A549 (cell line): ENCODE data around the gene RNASE3. TPM values are rescaled to one million over a fixed set of nuclear protein-coding genes. Genes with fewer than 3 reads are reported as not detected.

Experiments
- ATAC-seq, 2 experiments: fragments of 200-7000 bp in 1 of 2; fragments of >200 bp in 1 of 2; cut with Nextera tagmentation in 1 of 2; cut with Tn5 transposase in 1 of 2; 3 replicates each; pipeline versions ENCODE4 v1.8.0 to v1.9.1; 2018 to 2020; ENCODE audit warnings: mild to moderate bottlenecking in 1 of 2, moderate library complexity in 1 of 2
- CTCF ChIA-PET: fragments of 300-600 bp; sonication (Branson Sonifier 250); formaldehyde crosslinking; extraction: SDS; loops from one replicate; lab custom pipeline; 2021; ENCODE audit warnings: antibody characterized with exemption, inconsistent platforms; lab: Yijun Ruan, JAX
- POLR2A ChIA-PET: fragments of 350-600 bp; formaldehyde crosslinking; extraction: SDS; loops from one replicate; lab custom pipeline; 2021; ENCODE audit warnings: antibody characterized with exemption, inconsistent platforms; lab: Yijun Ruan, JAX
- DNase-seq, 2 experiments: peaks; one replicate each; pipeline versions ENCODE4 v3.0.0 to v3.0.0-alpha.2; 2011 to 2016; ENCODE audit warnings: low read depth in 1 of 2, low spot score in 1 of 2
- FAIRE-seq: peaks from 2 replicates; lab custom pipeline; 2011; peaks lifted over from hg19 to GRCh38; lab: Jason Lieb, UNC
- H3K27ac ChIP-seq, 2 experiments: fragments of >200 bp; sonication (Bioruptor Twin); formaldehyde crosslinking; 3 replicates each; pipeline ENCODE4 v1.5.1; 2016 to 2017
- H3K4me1 ChIP-seq: fragments of >200 bp; sonication (Bioruptor Twin); formaldehyde crosslinking; 3 replicates; pipeline ENCODE4 v1.6.1; 2016
- H3K4me2 ChIP-seq: fragments of >200 bp; sonication (Bioruptor Twin); formaldehyde crosslinking; 3 replicates; pipeline ENCODE4 v1.6.1; 2016
- H3K4me3 ChIP-seq: fragments of >200 bp; sonication (Bioruptor Twin); formaldehyde crosslinking; 3 replicates; pipeline ENCODE4 v1.5.1; 2016
- H3K9me3 ChIP-seq: fragments of >200 bp; sonication (Bioruptor Twin); formaldehyde crosslinking; 3 replicates; pipeline ENCODE4 v1.6.1; 2016
- BCL3 ChIP-seq: fragments of >200 bp; sonication (Bioruptor Twin); formaldehyde crosslinking; IDR thresholded peaks from 3 replicates; pipeline ENCODE4 v1.6.1; 2016
- CBX2 ChIP-seq: fragments of 200-600 bp; sonication (generic); IDR thresholded peaks from 2 replicates; pipeline ENCODE4 v1.6.1; 2016; ENCODE audit warnings: low read depth, mild to moderate bottlenecking, borderline replicate concordance
- CBX8 ChIP-seq: fragments of 200-600 bp; sonication (generic); IDR thresholded peaks from 2 replicates; pipeline ENCODE4 v1.6.1; 2016
- CHD2 ChIP-seq: fragments of 150-350 bp; IDR thresholded peaks from 2 replicates; pipeline ENCODE4 v1.6.1; 2014; ENCODE audit warnings: low read length; ENCODE audit not compliant: partially characterized antibody
- E2F6 ChIP-seq: IDR thresholded peaks from 2 replicates; pipeline ENCODE4 v1.6.1; 2012; ENCODE audit warnings: low read depth, borderline replicate concordance
- EHMT2 ChIP-seq: fragments of 200-600 bp; sonication (generic); IDR thresholded peaks from 2 replicates; pipeline ENCODE4 v1.6.1; 2016; ENCODE audit warnings: antibody characterized with exemption, low read depth, mild to moderate bottlenecking, moderate library complexity
- ELK1 ChIP-seq: fragments of 150-350 bp; IDR thresholded peaks from 2 replicates; pipeline ENCODE4 v1.6.1; 2014; ENCODE audit warnings: low read depth, mild to moderate bottlenecking, low read length
- EP300 ChIP-seq, 2 experiments: fragments of >200 bp; sonication (Bioruptor Twin); formaldehyde crosslinking; IDR thresholded peaks; 2 replicates in 1 of 2; 3 replicates in 1 of 2; pipeline ENCODE4 v1.6.1; 2016 to 2017
- ESRRA ChIP-seq: fragments of 150-350 bp; IDR thresholded peaks from 2 replicates; pipeline ENCODE4 v1.6.1; 2014; ENCODE audit warnings: mild to moderate bottlenecking, low read length, borderline replicate concordance
- FOSB ChIP-seq: fragments of 250-450 bp; sonication (Bioruptor Pico); IDR thresholded peaks from 2 replicates; pipeline ENCODE4 v1.5.0; 2020; ENCODE audit warnings: mild to moderate bottlenecking, moderate library complexity
- HDAC2 ChIP-seq: fragments of 200-600 bp; sonication (generic); IDR thresholded peaks from 2 replicates; pipeline ENCODE4 v1.6.1; 2016
- HMGXB4 ChIP-seq: fragments of 250-450 bp; sonication (Bioruptor Pico); IDR thresholded peaks from 2 replicates; pipeline ENCODE4 v1.5.0; 2021; ENCODE audit warnings: mild to moderate bottlenecking, moderate library complexity, borderline replicate concordance
- HOXA7 ChIP-seq: fragments of 250-450 bp; sonication (Bioruptor Pico); IDR thresholded peaks from 2 replicates; pipeline ENCODE4 v1.5.0; 2020; ENCODE audit warnings: mild to moderate bottlenecking, moderate library complexity
- HOXB13 ChIP-seq: fragments of 250-450 bp; sonication (Bioruptor Pico); IDR thresholded peaks from 2 replicates; pipeline ENCODE4 v1.5.0; 2020; ENCODE audit warnings: low read depth, mild to moderate bottlenecking, moderate library complexity
- HOXB5 ChIP-seq: fragments of 250-450 bp; sonication (Bioruptor Pico); IDR thresholded peaks from 2 replicates; pipeline ENCODE4 v1.5.0; 2020; ENCODE audit warnings: mild to moderate bottlenecking, moderate library complexity
- KDM1A ChIP-seq: fragments of 200-600 bp; sonication (generic); IDR thresholded peaks from 2 replicates; pipeline ENCODE4 v1.6.1; 2016; ENCODE audit warnings: low read depth, mild to moderate bottlenecking
- KDM5A ChIP-seq: fragments of 200-600 bp; sonication (generic); IDR thresholded peaks from 2 replicates; pipeline ENCODE4 v1.6.1; 2016; ENCODE audit warnings: antibody characterized with exemption, mild to moderate bottlenecking
- MAFK ChIP-seq: fragments of 450-650 bp; IDR thresholded peaks from 2 replicates; pipeline ENCODE4 v1.6.1; 2014; ENCODE audit not compliant: partially characterized antibody
- MAX ChIP-seq: IDR thresholded peaks from 2 replicates; pipeline ENCODE4 v1.6.1; 2012
- MAZ ChIP-seq: fragments of 150-350 bp; IDR thresholded peaks from 2 replicates; pipeline ENCODE4 v1.6.1; 2014; ENCODE audit warnings: antibody characterized with exemption, low read depth, low read length, borderline replicate concordance
- NPAS2 ChIP-seq: fragments of 250-450 bp; sonication (Bioruptor Pico); IDR thresholded peaks from 2 replicates; pipeline ENCODE4 v1.8.0; 2022; ENCODE audit warnings: mild to moderate bottlenecking, moderate library complexity, borderline replicate concordance
- PHF8 ChIP-seq: fragments of 200-600 bp; sonication (generic); IDR thresholded peaks from 2 replicates; pipeline ENCODE4 v1.6.1; 2016; ENCODE audit warnings: low read depth, mild to moderate bottlenecking, antibody characterized with exemption, moderate library complexity, borderline replicate concordance
- POLR2AphosphoS2 ChIP-seq: conservative IDR thresholded peaks from 2 replicates; pipeline ENCODE4 v1.6.1; 2012; ENCODE audit warnings: low read length, improper control_type of control experiment, inconsistent platforms
- RAD21 ChIP-seq, 2 experiments: fragments of >200 bp in 1 of 2; sonication (Bioruptor Twin) in 1 of 2; formaldehyde crosslinking in 1 of 2; IDR thresholded peaks in 1 of 2; conservative IDR thresholded peaks in 1 of 2; 2 replicates in 1 of 2; 3 replicates in 1 of 2; pipeline ENCODE4 v1.6.1; 2012 to 2018; ENCODE audit warnings: inconsistent platforms in 1 of 2
- RARB ChIP-seq: fragments of 250-450 bp; sonication (Bioruptor Pico); IDR thresholded peaks from 2 replicates; pipeline ENCODE4 v1.8.0; 2021; ENCODE audit warnings: mild to moderate bottlenecking, moderate library complexity
- REST ChIP-seq: fragments of 200-600 bp; sonication (generic); IDR thresholded peaks from 2 replicates; pipeline ENCODE4 v1.6.1; 2016; ENCODE audit warnings: antibody characterized with exemption, mild to moderate bottlenecking, moderate library complexity
- USF2 ChIP-seq: fragments of 450-650 bp; IDR thresholded peaks from 2 replicates; pipeline ENCODE4 v1.6.1; 2014; ENCODE audit warnings: antibody characterized with exemption
- ZSCAN20 ChIP-seq: fragments of 250-450 bp; sonication (Bioruptor Pico); IDR thresholded peaks from 2 replicates; pipeline ENCODE4 v1.8.0; 2022; ENCODE audit warnings: mild to moderate bottlenecking, moderate library complexity
- WGBS: methylation state at CpG from one replicate; pipeline ENCODE4 v1.1.6; 2017; ENCODE audit errors: missing lambda C conversion rate; 5-methylcytosine and 5-hydroxymethylcytosine counted together
- polyA plus RNA-seq, 4 experiments: library from polyadenylated mRNA; depleted of rRNA in 3 of 4; stranded (reverse); fragments of >200 nt; fragmentation: RNase III in 1 of 4; extraction: RNeasy Plus Mini Kit Qiagen cat#74134 plus additional on column Dnase treatment in 1 of 4; gene quantifications; 2 replicates in 3 of 4; 3 replicates in 1 of 4; pipeline ENCODE4 v1.2.3, GENCODE V29; 2011 to 2017

Gene RNASE3
- polyA plus RNA-seq, 2 of the 4 experiments (the other 2 are of a cell fraction) = not detected

- Histone ChIP-seq H3K27ac (no peak overlapping the region), H3K4me3 (no peak overlapping the region), H3K4me1 (no peaks in the 10 kb centered on the region), H3K9me3 (no peaks in the 10 kb centered on the region), H3K4me2 (no peak overlapping the region)
- WGBS = 32% methylated on average over 4 of the region's 4 CpGs
- ATAC-seq (no peak), DNase-seq (no peak), FAIRE-seq (no peak)
- ChIA-PET CTCF (interaction anchor here (1.4 to 3.8 kb wide), 2 partner anchors 47 to 67 kb away, joined by 5 to 11 read pairs; no protein-coding TSS in a partner anchor), POLR2A (no interaction called here)
- TF ChIP-seq MAX = no peak
- no peak for TF ChIP-seq POLR2AphosphoS2
- TF ChIP-seq E2F6 = no peak
- no peak for TF ChIP-seq USF2
- TF ChIP-seq ESRRA = no peak
- no peak for TF ChIP-seq BCL3
- TF ChIP-seq RAD21 (conservative IDR thresholded peaks at IDR 0.05 in 1 of 2, IDR thresholded peaks at IDR 0.05 in 1 of 2) = no peak
- TF ChIP-seq KDM1A = no peak
- no peak for TF ChIP-seq PHF8
- no peak for TF ChIP-seq HOXB13 (CRISPR knock-in tag)
- no peak for TF ChIP-seq HMGXB4 (CRISPR knock-in tag)
- TF ChIP-seq FOSB = no peak
- no peak for TF ChIP-seq HDAC2
- TF ChIP-seq EHMT2 = no peak
- no peak for TF ChIP-seq HOXA7 (CRISPR knock-in tag)
- TF ChIP-seq CBX2 = no peak
- TF ChIP-seq CHD2 = no peak
- TF ChIP-seq CBX8 = no peak
- TF ChIP-seq MAFK = no peak
Observed at GRCh38 chr14:20904393-20905029, 13.3 kb downstream of the RNASE3 start.

- CTCF ChIA-PET = interaction anchor here (3.8 kb wide), 1 partner anchor 65 kb away, joined by 11 read pairs; no protein-coding TSS in a partner anchor
- POLR2A ChIA-PET = no interaction called here
- DNase-seq (no peak), FAIRE-seq (no peak), ATAC-seq (no peak)
- Histone ChIP-seq H3K4me1 (no peaks in the 10 kb centered on the region), H3K4me2 (no peak overlapping the region), H3K27ac (no peak overlapping the region), H3K9me3 (no peaks in the 10 kb centered on the region), H3K4me3 (no peak overlapping the region)
- 63% methylated on average over 2 of the region's 2 CpGs for whole genome bisulfite sequencing
- TF ChIP-seq NPAS2 (CRISPR knock-in tag) (no peak), RARB (no peak), KDM5A (no peak), POLR2AphosphoS2 (no peak), MAZ (no peak), ZSCAN20 (no peak), EP300 (IDR thresholded peaks at IDR 0.05) (no peak), RAD21 (conservative IDR thresholded peaks at IDR 0.05 in 1 of 2, IDR thresholded peaks at IDR 0.05 in 1 of 2) (no peak), HOXB5 (no peak), REST (no peak), PHF8 (no peak), ELK1 (no peak)
Observed at GRCh38 chr14:20905676-20906075, 14.5 kb downstream of the RNASE3 start.
